PC-3 (cell line): ENCODE measurements around the gene ZBTB40.

Experiments used
- CTCF ChIP-seq: fragments of 300-600 bp; sonication (generic); conservative IDR thresholded peaks from 2 replicates; pipeline ENCODE4 v1.5.1; 2017; ENCODE audit warnings: antibody characterized with exemption, low read depth, mild to moderate bottlenecking, low read length
- EZH2 ChIP-seq: fragments of 300-600 bp; sonication (generic); IDR thresholded peaks from one replicate; pipeline ENCODE4 v1.6.1; 2017; ENCODE audit warnings: antibody characterized with exemption, mild to moderate bottlenecking, low read length; ENCODE audit not compliant: unreplicated experiment
- EZH2phosphoT487 ChIP-seq: fragments of 300-600 bp; sonication (generic); IDR thresholded peaks from 2 replicates; pipeline ENCODE4 v1.6.1; 2018; ENCODE audit warnings: mild to moderate bottlenecking, antibody characterized with exemption, low read length, borderline replicate concordance

DNA sequence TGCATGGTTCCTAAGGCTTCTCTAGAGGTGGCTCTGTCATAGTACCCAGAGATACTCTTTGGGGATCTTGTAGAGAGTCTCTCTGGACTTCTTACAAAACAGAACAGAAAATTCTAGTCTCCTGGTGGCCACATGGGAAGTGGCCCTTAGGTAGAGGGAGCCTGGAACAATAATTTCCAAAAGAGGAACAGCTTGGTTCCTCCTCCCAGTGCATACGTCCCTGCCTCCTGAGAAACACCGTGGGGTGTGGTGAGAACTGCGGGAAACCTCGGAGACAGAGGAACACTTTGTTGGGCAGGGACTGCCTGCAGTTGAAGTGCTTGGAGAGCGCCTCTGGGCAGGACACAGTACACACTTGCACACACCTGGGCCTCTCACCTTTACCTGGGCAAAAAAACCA, 72.8 kb downstream of the ZBTB40 start:
- TF ChIP-seq CTCF (no peak), EZH2 (no peak), EZH2phosphoT487 (no peak)
